Immature natural killer cell (primary cell): ENCODE results near the gene ZNF117. TPM values are rescaled to one million over a fixed set of nuclear protein-coding genes. Genes with fewer than 3 reads are reported as not detected.
A peak's percentile ranks its signal among the peaks of the same experiment; 100 is the strongest.
"Not testable (repeated sequence)": the region's sequence is repeated elsewhere in the genome, so short reads cannot be mapped to it uniquely, and the experiment has no call there.

Experiments
- DNase-seq, 3 donors: peaks; one replicate each; pipeline ENCODE4 v3.0.0; 2022; ENCODE audit warnings: mixed read lengths in 1 of 3
- H3K27ac Mint-ChIP-seq, 6 donors: one replicate each; pipeline ENCODE4 v1.8.0; 2020; ENCODE audit warnings: mixed read lengths in 6 of 6, mild to moderate bottlenecking in 5 of 6, inconsistent platforms in 4 of 6, moderate library complexity in 3 of 6
- H3K27me3 Mint-ChIP-seq, 3 donors: one replicate each; pipeline ENCODE4 v1.8.0; 2020 to 2021; ENCODE audit warnings: low read depth in 3 of 3, mild to moderate bottlenecking in 3 of 3, mixed read lengths in 3 of 3, moderate library complexity in 3 of 3, inconsistent platforms in 1 of 3
- H3K36me3 Mint-ChIP-seq, 3 donors: one replicate each; pipeline ENCODE4 v1.8.0; 2020; ENCODE audit warnings: mixed read lengths in 3 of 3, inconsistent platforms in 2 of 3, mild to moderate bottlenecking in 2 of 3
- H3K4me1 Mint-ChIP-seq, 2 donors: one replicate each; pipeline ENCODE4 v1.8.0; 2020; ENCODE audit warnings: inconsistent platforms in 2 of 2, mild to moderate bottlenecking in 2 of 2, mixed read lengths in 2 of 2, moderate library complexity in 1 of 2
- H3K4me3 Mint-ChIP-seq, 5 donors: one replicate each; pipeline ENCODE4 v1.8.0; 2020; ENCODE audit warnings: mild to moderate bottlenecking in 5 of 5, mixed read lengths in 5 of 5, inconsistent platforms in 3 of 5, moderate library complexity in 3 of 5
- H3K9me3 Mint-ChIP-seq, 6 donors: one replicate each; pipeline ENCODE4 v1.8.0; 2020; ENCODE audit warnings: mild to moderate bottlenecking in 6 of 6, mixed read lengths in 6 of 6, inconsistent platforms in 4 of 6, moderate library complexity in 3 of 6
- polyA plus RNA-seq, 3 donors: library from polyadenylated mRNA; unstranded; fragments of 300-500 nt; fragmentation: Illumina TruSeq; gene quantifications; one replicate each; pipeline ENCODE4 v1.2.3, GENCODE V29; 2021

Gene ZNF117
- under 1 TPM; 0.27 to 0.81 (median 0.70) TPM for polyA plus RNA-seq

DNA sequence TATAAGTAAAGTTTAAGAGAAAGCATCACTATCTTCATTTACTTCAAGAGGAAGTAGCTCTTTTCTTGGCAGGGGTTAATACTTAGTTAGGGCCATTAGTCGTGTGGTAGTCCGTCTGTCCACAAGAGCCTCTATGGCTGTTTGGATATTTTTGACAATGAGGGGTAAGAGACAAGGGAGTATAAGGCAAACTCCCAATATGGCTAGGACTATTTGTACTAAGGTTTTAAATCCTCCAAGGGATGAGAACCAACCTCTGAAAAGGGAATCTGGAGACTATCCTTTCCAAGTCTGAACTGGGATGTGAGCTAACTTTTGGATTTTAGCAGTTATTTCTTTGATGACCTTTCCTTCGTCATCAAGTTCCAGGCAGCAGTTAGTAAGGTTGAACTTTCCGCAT, at the start of gene ZNF117:
Gene ZNF117 (minus strand): TSS at position 101 of the 400 bp plus-strand sequence.
- Mint-ChIP-seq H3K4me1 (no peaks in the 10 kb centered on the region), H3K4me3 (no peak within 1 kb of the TSS), H3K9me3 (peaks cover 45 to 97% (median 72%) of the 10 kb centered on the region in 6 donors), H3K27ac (no peak within 1 kb of the TSS), H3K36me3 (peaks cover 78 to 82% (median 82%) of the 10 kb centered on the region in 3 donors), H3K27me3 (peaks cover 0 to 6% (median 3%) of the 10 kb centered on the region in 3 donors)
- DNase-seq = no peak

DNA sequence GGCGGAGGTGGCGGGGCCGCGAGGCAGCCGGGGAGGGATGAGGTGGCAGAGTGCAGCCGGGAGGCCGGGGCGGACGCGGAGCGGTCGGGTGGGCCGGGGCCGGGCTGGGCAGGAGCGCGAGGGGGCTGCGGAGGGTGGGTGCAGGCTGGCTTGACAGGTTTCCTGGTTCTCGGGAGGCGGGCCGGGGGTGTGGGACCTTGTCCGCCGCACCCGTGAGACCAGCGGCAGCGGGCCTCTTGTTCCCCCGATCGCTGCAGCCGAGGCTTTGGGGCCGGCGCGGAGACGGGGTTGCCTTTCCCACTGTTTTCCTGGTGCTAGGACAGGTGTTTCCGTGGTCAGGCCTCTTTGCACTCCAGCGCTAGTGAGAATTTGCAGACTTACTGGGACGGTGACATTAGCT, 47.9 kb upstream of the ZNF117 start:
- Mint-ChIP-seq H3K4me1 (peaks cover 15 to 19% of the 10 kb centered on the region in 2 donors), H3K27ac (peak overlapping the region; percentile 64 to 89 (median 82)), H3K27me3 (peaks cover 2 to 14% (median 3%) of the 10 kb centered on the region in 3 donors), H3K4me3 (peak overlapping the region; percentile 86 to 89 (median 87))
- peak; percentile 28 to 34 (median 28) for DNase-seq
- not testable (repeated sequence) for H3K9me3 Mint-ChIP-seq, H3K36me3 Mint-ChIP-seq

DNA sequence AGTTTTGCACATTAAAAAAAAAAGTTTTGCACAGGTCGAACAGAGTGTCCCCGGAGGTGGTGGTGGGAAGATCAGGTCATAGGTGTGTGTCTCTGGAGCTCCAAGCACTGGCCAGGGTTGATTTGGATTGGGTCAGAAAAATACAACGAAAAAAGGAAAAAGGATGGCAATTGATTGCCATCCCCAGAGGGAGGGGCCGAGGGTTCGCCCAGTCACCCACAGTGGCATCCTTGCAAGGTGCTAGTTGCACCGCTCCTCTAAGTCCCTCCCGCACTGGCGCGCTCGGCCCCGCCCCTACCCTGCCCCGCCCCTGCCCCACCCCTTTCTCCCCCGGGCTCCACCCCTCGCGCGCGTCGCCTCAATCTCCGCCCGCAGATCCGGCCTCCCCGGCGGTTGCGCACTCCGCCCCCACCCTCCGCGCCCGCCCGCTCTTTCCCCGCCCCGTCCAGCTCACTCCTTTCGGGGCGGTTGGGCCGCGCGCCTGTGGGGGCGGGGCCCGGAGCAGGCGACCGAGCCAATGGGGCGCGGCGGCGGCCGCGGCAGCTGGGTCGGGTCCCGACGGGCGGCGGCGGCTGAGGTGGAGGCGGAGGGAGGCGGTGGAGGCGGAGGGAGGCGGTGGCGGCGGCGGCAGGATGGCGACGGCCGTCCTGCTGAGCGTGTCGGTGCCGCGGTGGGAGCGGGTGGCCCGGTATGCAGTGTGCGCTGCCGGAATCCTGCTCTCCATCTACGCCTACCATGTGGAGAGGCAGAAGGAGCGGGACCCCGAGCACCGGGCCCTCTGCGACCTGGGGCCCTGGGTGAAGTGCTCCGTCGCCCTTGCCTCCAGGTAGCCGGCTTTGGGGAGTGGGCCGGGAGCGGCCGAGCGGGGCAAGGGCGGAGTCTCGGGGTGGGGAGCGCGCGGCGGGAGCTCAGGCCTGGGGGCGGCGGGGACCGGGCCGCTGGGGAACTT, 47.2 kb upstream of the ZNF117 start:
- peaks cover 0 to 1% (median 0%) of the 10 kb centered on the region in 6 donors for H3K9me3 Mint-ChIP-seq
- peak overlapping the region; percentile 64 to 88 (median 83) for H3K27ac Mint-ChIP-seq
- H3K4me1 Mint-ChIP-seq = peaks cover 15 to 19% of the 10 kb centered on the region in 2 donors
- peaks cover 2 to 14% (median 3%) of the 10 kb centered on the region in 3 donors for H3K27me3 Mint-ChIP-seq
- DNase-seq = peak; percentile 87 to 93 (median 92)
- no peaks in the 10 kb centered on the region for H3K36me3 Mint-ChIP-seq
- H3K4me3 Mint-ChIP-seq = peak overlapping the region; percentile 75 to 83 (median 79)

DNA sequence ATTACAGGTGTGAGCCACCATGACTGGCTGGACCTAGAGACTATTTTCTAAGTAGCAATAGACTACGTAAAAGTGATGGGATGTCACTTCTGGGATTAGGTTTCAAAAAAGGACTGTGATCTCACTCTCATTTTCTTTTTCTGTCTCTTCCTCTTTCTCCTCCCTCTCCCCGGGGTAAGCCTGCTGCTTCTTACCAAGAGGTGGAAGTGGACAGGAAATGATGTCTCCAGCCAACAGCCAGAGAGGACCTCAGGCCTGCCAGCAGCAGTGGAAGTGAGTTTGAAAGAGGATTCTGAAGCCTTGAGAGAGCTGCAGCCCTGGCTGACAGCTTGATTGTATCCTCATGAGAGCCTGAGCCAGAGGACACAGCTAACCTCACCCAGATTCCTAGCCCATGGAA, 45.7 kb upstream of the ZNF117 start:
- H3K4me3 Mint-ChIP-seq, H3K36me3 Mint-ChIP-seq, DNase-seq, H3K27ac Mint-ChIP-seq, H3K9me3 Mint-ChIP-seq: not testable (repeated sequence)
- H3K27me3 Mint-ChIP-seq = peaks cover 2 to 14% (median 3%) of the 10 kb centered on the region in 3 donors
- peaks cover 15 to 19% of the 10 kb centered on the region in 2 donors for H3K4me1 Mint-ChIP-seq

DNA sequence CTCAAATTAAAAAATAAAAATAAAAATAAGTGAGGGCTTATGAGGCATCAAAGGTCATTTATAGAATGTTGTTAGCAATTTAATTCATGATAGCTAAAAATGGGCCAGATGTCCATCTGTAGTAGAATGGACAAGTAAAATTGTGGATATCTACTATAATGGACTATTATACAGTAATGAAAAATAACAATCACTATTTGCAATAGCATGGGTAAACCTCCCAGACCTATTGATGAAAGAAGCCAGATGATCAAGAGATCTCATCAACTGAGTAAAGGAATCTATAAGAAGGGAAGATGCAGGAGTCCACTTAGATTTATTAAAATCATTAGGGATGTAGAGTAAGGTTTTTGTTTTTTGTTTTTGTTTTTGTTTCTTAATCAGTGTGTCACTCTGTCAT, 44.6 kb upstream of the ZNF117 start:
- H3K27ac Mint-ChIP-seq = peak overlapping the region in 1 of 6 donors; percentile 55

DNA sequence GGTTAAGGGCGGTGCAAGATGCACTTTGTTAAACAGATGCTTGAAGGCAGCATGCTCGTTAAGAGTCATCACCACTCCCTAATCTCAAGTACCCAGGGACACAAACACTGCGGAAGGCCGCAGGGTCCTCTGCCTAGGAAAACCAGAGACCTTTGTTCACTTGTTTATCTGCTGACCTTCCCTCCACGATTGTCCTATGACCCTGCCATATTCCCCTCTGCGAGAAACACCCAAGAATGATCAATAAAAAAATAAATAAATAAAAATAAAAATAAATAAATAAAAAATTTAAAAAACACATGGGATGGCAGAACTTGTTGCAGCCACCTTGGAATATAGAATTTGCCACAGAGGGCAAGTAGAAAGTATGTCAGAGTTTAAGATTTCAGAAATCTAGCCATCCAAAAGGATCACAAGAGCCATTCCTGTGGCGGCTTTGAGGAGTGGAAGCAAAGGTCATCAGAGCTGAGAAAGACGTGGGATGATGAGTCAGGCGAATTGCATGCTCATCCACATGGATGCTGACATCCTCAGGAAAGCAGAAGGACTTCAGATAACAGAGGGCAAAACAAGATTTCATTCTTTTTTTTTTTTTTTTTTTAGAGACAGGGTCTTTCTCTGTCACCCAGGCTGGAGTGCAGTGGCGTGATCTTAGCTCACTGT, 43.4 kb upstream of the ZNF117 start:
- H3K27me3 Mint-ChIP-seq = peaks cover 2 to 11% (median 9%) of the 10 kb centered on the region in 3 donors
- H3K36me3 Mint-ChIP-seq, H3K27ac Mint-ChIP-seq: not testable (repeated sequence)

More for the DNA sequence above, 44.6 kb upstream of the ZNF117 start:
- H3K36me3 Mint-ChIP-seq, DNase-seq, H3K9me3 Mint-ChIP-seq: not testable (repeated sequence)
- H3K4me1 Mint-ChIP-seq = peaks cover 15 to 19% of the 10 kb centered on the region in 2 donors
- H3K27me3 Mint-ChIP-seq = peaks cover 2 to 14% (median 5%) of the 10 kb centered on the region in 3 donors
- peak overlapping the region in 1 of 5 donors; percentile 47 for H3K4me3 Mint-ChIP-seq

DNA sequence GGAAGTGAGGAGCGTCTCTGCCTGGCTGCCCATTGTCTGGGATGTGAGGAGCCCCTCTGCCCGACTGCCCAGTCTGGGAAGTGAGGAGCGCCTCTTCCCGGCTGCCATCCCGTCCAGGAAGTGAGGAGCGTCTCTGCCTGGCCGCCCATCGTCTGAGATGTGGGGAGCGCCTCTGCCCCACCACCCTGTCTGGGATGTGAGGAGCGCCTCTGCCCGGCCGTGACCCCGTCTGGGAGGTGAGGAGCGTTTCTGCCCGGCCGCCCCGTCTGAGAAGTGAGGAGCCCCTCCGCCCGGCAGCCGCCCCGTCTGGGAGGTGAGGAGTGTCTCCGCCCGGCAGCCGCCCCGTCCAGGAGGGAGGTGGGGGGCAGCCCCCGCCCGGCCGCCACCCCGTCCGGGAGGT, 42.6 kb upstream of the ZNF117 start:
- not testable (repeated sequence) for H3K27ac Mint-ChIP-seq, H3K9me3 Mint-ChIP-seq, H3K4me3 Mint-ChIP-seq, H3K27me3 Mint-ChIP-seq, H3K4me1 Mint-ChIP-seq, H3K36me3 Mint-ChIP-seq, DNase-seq

More for the DNA sequence above, 43.4 kb upstream of the ZNF117 start:
- H3K4me1 Mint-ChIP-seq, DNase-seq, H3K4me3 Mint-ChIP-seq, H3K9me3 Mint-ChIP-seq: not testable (repeated sequence)

DNA sequence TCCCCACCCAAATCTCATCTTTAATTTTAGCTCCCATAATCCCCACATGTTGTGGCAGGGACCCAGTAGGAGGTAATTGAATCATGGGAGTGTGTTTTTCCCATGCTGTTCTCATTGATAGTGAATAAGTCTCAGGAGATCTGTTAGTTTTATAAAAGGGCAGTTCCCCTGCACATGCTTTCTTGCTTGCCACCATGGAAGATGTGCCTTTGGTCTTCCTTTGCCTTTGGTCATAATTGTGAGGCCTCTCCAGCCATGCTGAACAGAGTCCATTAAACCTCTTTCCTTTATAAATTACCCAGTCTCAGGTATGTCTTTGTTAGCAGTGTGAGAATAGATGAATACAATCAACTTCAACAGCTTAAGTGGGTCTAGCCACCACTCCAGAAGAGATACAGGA, 34.2 kb upstream of the ZNF117 start:
- not testable (repeated sequence) for DNase-seq, H3K27ac Mint-ChIP-seq, H3K4me1 Mint-ChIP-seq, H3K4me3 Mint-ChIP-seq, H3K36me3 Mint-ChIP-seq, H3K9me3 Mint-ChIP-seq, H3K27me3 Mint-ChIP-seq

DNA sequence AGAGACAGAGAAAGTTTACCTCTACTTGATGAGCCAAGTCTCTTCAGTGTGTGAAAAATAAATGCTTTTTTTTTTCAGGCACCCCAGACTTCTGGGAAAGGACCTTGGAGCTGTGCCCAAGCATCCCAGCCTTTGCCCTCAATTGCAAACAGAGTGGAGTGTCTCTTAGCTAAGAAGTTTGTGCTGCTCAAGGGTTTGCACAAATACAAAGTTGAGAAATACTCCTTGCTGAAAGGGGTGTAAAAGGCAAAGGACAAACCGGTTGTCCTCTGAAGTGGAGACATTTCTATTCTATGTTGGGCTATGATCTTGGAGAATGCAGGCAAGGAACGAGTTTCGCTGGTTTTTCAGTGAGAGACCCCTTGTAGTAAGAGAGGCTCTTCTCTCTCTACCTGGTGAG, 30.1 kb upstream of the ZNF117 start:
- not testable (repeated sequence) for H3K9me3 Mint-ChIP-seq, H3K4me3 Mint-ChIP-seq, DNase-seq, H3K27ac Mint-ChIP-seq, H3K4me1 Mint-ChIP-seq, H3K27me3 Mint-ChIP-seq, H3K36me3 Mint-ChIP-seq

DNA sequence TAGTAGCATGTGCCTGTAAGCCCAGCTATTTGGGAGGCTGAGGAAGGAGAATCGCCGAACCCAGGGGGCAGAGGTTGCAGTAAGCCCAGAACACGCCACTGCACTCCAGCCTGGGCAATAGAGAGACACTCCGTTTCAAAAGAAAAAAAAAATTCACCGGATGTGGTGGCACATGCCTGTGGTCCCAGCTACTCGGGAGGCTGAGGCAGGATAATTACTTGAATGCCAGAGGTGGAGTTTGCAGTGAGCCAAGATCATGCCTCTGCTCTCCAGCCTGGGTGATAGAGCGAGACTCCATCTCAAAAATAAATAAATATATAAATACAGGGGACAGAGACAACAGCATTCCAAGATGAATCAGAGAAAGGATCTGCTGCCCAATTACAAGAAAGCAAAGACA, 19.0 kb upstream of the ZNF117 start:
- H3K27me3 Mint-ChIP-seq, H3K4me3 Mint-ChIP-seq, H3K27ac Mint-ChIP-seq, H3K36me3 Mint-ChIP-seq, H3K9me3 Mint-ChIP-seq, DNase-seq: not testable (repeated sequence)
- H3K4me1 Mint-ChIP-seq = peaks cover 26 to 27% of the 10 kb centered on the region in 2 donors

DNA sequence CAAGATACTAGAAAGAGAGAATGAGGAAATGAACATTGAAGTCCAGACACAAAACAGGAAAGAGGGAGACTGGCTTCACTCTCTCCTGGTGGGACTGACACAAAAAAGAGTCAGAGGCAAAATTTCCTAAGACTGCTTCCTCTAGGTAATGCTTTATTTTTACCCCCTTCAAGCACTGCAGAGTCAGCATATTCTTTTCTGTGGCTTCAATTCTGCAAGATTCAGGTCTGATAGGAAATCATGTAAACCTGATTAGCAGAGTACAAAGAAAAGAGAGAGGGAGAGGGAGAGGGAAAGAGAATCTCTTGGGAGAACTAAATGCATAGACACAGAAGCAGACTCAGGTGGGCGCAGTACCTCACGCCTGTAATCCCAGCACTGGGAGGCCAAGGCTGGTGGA, 18.6 kb upstream of the ZNF117 start:
- H3K4me1 Mint-ChIP-seq = peaks cover 31 to 32% of the 10 kb centered on the region in 2 donors
- H3K4me3 Mint-ChIP-seq, DNase-seq, H3K9me3 Mint-ChIP-seq, H3K36me3 Mint-ChIP-seq, H3K27ac Mint-ChIP-seq, H3K27me3 Mint-ChIP-seq: not testable (repeated sequence)

DNA sequence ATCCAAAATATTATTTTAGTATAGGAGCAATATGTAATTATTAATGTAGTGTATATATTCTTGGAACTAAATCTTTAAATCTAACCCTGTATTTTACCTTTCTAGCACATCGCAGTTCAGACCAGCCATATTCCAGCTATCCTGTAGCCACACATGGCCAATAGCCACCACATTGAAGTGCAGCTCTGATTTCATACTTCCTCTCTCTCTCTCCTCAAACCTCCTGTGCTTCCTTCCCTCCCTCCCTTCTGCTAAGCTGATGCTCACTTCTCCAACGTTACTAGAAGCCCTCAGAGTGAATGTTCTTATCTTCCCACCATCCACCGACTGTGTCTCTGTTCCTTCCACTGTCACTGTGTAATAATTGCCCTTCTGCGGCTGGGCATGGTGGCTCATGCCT, 16.2 kb upstream of the ZNF117 start:
- DNase-seq = peak in 2 of 3 donors; percentile 24 to 30
- Mint-ChIP-seq H3K4me1 (peaks cover 47 to 53% of the 10 kb centered on the region in 2 donors), H3K36me3 (peaks cover 0 to 11% (median 4%) of the 10 kb centered on the region in 3 donors), H3K4me3 (peak overlapping the region; percentile 95 to 97 (median 95)), H3K27ac (peak overlapping the region; percentile 93 to 97 (median 96))
- not testable (repeated sequence) for H3K9me3 Mint-ChIP-seq, H3K27me3 Mint-ChIP-seq

DNA sequence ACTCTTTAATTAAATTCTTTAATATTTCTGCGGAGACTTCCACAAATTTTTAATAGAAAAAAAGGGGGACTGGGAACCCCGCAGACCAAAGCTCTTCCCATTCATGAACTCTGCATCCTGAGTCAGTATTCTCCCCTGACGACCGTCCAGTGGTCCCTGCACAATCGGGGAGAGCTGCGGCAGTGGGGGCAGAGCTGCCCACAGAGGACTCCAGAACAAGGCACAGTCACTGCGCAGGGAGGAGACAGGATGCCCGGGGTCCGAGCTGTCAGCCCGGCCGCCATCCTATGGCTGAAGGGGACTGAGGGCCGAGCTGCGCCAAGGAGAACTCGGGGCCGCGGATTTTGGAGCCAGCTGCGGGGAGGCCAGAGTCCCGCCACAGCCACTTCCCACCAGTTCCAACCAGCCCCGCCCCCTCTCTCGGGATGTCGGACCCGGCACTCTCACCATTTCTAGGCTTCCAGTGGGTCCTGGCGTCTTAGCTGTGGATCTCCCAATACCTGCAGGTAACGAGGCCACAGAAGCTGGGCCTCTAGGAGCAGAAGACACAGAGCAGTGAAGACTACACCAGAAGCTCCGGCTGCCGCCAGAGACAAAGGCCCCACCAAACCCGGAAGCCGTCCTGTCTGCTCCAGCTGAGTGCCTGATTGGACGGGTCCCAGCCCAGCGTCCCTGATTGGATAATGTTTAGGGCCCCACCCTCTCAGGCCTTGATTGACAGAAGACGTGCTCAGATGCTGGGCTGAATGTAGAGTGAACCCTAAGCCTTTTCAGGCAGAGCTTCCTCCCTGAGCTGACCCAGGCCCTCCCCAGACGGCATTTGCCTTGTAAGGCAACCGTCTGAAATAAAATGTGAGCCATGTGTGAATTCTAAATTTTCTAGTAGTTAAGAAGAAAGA, 15.5 kb upstream of the ZNF117 start, which contains the start of gene ERV3-1:
Gene ERV3-1 (minus strand): TSS at position 594 of the 899 bp plus-strand sequence. CDS start 13,661 bp downstream, outside the sequence.
- peak within 1 kb of the TSS; percentile 93 to 97 (median 96) for H3K27ac Mint-ChIP-seq
- H3K9me3 Mint-ChIP-seq = no peaks in the 10 kb centered on the region
- H3K4me3 Mint-ChIP-seq = peak within 1 kb of the TSS; percentile 95 to 97 (median 95)
- peaks cover 53 to 60% of the 10 kb centered on the region in 2 donors for H3K4me1 Mint-ChIP-seq
- peaks cover 7 to 17% (median 11%) of the 10 kb centered on the region in 3 donors for H3K36me3 Mint-ChIP-seq
- H3K27me3 Mint-ChIP-seq = peaks cover 0 to 8% (median 6%) of the 10 kb centered on the region in 3 donors
- DNase-seq = peak; percentile 91 to 93 (median 92)
